Activated CD4-positive, alpha-beta memory T cell treated with anti-CD3 and anti-CD28 coated beads, Interleukin-2, amount 10 ng/mL, durations not matched to agents 7 days and 5 days (primary cell): ENCODE measurements around the gene STING1. TPM values are rescaled to one million over a fixed set of nuclear protein-coding genes. Genes with fewer than 3 reads are reported as not detected.
A peak's percentile ranks its signal among the peaks of the same experiment; 100 is the strongest.
"Not testable (repeated sequence)": the region's sequence is repeated elsewhere in the genome, so short reads cannot be mapped to it uniquely, and the experiment has no call there.

ENCODE experiments used
- CTCF ChIA-PET: fragments of 350-600 bp; sonication (Branson Sonifier 250); formaldehyde crosslinking; loops from one replicate; lab custom pipeline; 2021; ENCODE audit warnings: antibody characterized with exemption, inconsistent platforms; lab: Charles Lee
- POLR2A ChIA-PET: fragments of 350-600 bp; sonication (Branson Sonifier 250); formaldehyde crosslinking; loops from one replicate; lab custom pipeline; 2021; ENCODE audit warnings: antibody characterized with exemption; lab: Charles Lee
- DNase-seq: peaks from one replicate; pipeline ENCODE4 v3.0.0-alpha.2; 2020
- H3K27ac Mint-ChIP-seq: one replicate; pipeline ENCODE4 v1.8.0; 2021; ENCODE audit warnings: mild to moderate bottlenecking, mixed read lengths
- H3K27me3 Mint-ChIP-seq: one replicate; pipeline ENCODE4 v1.8.0; 2021; ENCODE audit warnings: mixed read lengths
- H3K36me3 Mint-ChIP-seq: one replicate; pipeline ENCODE4 v1.8.0; 2021; ENCODE audit warnings: low read depth, mixed read lengths
- H3K4me1 Mint-ChIP-seq: one replicate; pipeline ENCODE4 v1.8.0; 2021; ENCODE audit warnings: mixed read lengths
- H3K4me3 Mint-ChIP-seq: one replicate; pipeline ENCODE4 v1.8.0; 2021; ENCODE audit warnings: mild to moderate bottlenecking, mixed read lengths
- H3K9me3 Mint-ChIP-seq: one replicate; pipeline ENCODE4 v1.8.0; 2021; ENCODE audit warnings: mixed read lengths
- total RNA-seq, 2 experiments: library from RNA; stranded (reverse); gene quantifications; one replicate each; pipeline ENCODE4 v1.2.3, GENCODE V29; 2021

Gene STING1
- 100 to 1,000 TPM; 277 to 281 TPM for total RNA-seq

- H3K27me3 Mint-ChIP-seq: no peaks in the 10 kb centered on the region
- H3K4me1 Mint-ChIP-seq: peaks cover 45% of the 10 kb centered on the region
- POLR2A ChIA-PET: interaction anchor here (0.7 to 3.8 kb wide), 31 partner anchors 8 to 912 kb away, joined by 3 to 63 read pairs (median 6); partner anchors contain the start of genes DNAJC18, ECSCR, MZB1 and PAIP2
- DNase-seq: peak; percentile 67
- peak within 1 kb of the TSS; percentile 96 for H3K4me3 Mint-ChIP-seq
- no peaks in the 10 kb centered on the region for H3K9me3 Mint-ChIP-seq
- CTCF ChIA-PET: interaction anchor here (0.6 to 3.7 kb wide), 20 partner anchors 8 to 283 kb away, joined by 3 to 46 read pairs (median 6); partner anchors contain the start of genes DNAJC18 and SMIM33
- peak within 1 kb of the TSS; percentile 98 for H3K27ac Mint-ChIP-seq
- peaks cover 45% of the 10 kb centered on the region for H3K36me3 Mint-ChIP-seq
These were observed at the start of gene STING1 for GRCh38 chr5:139482050-139482889. Gene STING1, minus strand, starts transcription at chr5:139482758. Its CDS starts 1,054 bp downstream, at chr5:139481704.

DNA sequence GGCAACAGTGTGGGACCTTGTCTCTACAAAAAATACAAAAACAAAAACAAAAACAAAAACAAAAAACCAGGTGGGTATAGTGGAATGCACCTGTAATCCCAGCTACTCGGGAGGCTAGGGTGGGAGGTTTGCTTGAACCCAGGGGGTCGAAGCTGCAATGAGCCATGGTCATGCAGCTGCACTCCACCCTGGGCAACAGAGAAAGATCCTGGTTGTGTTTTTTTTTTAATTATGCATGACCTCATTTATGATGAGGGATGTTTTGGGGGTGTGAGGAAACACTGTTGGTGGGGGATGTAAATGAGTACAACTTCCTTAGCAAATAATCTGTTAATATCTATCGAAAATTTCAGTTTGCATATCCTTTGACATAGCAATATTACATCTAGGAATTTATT lies 49.2 kb upstream of the STING1 start:
- Mint-ChIP-seq H3K27me3 (no peaks in the 10 kb centered on the region), H3K4me3 (no peak overlapping the region), H3K9me3 (no peaks in the 10 kb centered on the region), H3K4me1 (no peaks in the 10 kb centered on the region), H3K27ac (no peak overlapping the region), H3K36me3 (no peaks in the 10 kb centered on the region)
- POLR2A ChIA-PET: no interaction called here
- no peak for DNase-seq
- CTCF ChIA-PET: no interaction called here

GRCh38 chr5:139530079-139530478 lies 47.5 kb upstream of the STING1 start:
- POLR2A ChIA-PET, H3K36me3 Mint-ChIP-seq, DNase-seq, H3K4me1 Mint-ChIP-seq, H3K9me3 Mint-ChIP-seq, H3K4me3 Mint-ChIP-seq, H3K27ac Mint-ChIP-seq, H3K27me3 Mint-ChIP-seq: not testable (repeated sequence)
- CTCF ChIA-PET: interaction anchor here (1.6 kb wide), 1 partner anchor 17 kb away, joined by 3 read pairs; no protein-coding TSS in a partner anchor

GRCh38 chr5:139528695-139529094 lies 46.1 kb upstream of the STING1 start:
- H3K27me3 Mint-ChIP-seq, H3K27ac Mint-ChIP-seq, H3K9me3 Mint-ChIP-seq, DNase-seq, H3K4me1 Mint-ChIP-seq, H3K36me3 Mint-ChIP-seq, H3K4me3 Mint-ChIP-seq, POLR2A ChIA-PET: not testable (repeated sequence)
- CTCF ChIA-PET: interaction anchor here (1.0 kb wide), 1 partner anchor 247 kb away, joined by 3 read pairs; no protein-coding TSS in a partner anchor

DNA sequence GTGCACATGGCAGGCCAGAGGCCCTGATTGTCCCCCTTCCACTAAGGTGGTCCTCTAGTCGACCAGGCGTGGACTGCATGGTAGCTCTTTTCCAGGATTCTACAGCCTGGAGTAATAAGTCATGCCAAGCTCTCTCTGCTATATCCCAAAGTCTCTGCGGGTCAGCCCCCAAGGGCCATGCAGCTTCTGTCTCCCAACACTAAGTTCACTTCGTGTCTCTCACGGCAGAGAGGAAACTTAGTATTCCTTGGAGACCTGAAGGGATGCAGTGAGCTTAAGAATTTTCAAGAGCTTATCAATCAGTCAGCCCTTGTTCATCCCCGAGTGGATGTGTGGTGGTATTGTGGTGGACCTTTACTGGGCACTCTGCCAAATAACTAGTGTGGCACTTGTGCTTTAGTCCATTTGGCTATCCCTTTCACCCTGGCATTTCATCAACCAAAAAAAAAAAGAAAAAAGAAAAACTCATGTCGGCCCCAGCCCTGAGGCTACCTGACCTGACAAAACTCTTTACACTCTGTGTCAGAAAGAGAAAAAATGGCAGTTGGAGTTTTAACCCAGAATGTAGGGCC lies 45.4 kb upstream of the STING1 start:
- DNase-seq, CTCF ChIA-PET, H3K27ac Mint-ChIP-seq, H3K9me3 Mint-ChIP-seq, POLR2A ChIA-PET, H3K4me3 Mint-ChIP-seq, H3K27me3 Mint-ChIP-seq, H3K4me1 Mint-ChIP-seq, H3K36me3 Mint-ChIP-seq: not testable (repeated sequence)

- POLR2A ChIA-PET, CTCF ChIA-PET: not testable (repeated sequence)
These were observed 44.5 kb upstream of the STING1 start for GRCh38 chr5:139527090-139527470.

DNA sequence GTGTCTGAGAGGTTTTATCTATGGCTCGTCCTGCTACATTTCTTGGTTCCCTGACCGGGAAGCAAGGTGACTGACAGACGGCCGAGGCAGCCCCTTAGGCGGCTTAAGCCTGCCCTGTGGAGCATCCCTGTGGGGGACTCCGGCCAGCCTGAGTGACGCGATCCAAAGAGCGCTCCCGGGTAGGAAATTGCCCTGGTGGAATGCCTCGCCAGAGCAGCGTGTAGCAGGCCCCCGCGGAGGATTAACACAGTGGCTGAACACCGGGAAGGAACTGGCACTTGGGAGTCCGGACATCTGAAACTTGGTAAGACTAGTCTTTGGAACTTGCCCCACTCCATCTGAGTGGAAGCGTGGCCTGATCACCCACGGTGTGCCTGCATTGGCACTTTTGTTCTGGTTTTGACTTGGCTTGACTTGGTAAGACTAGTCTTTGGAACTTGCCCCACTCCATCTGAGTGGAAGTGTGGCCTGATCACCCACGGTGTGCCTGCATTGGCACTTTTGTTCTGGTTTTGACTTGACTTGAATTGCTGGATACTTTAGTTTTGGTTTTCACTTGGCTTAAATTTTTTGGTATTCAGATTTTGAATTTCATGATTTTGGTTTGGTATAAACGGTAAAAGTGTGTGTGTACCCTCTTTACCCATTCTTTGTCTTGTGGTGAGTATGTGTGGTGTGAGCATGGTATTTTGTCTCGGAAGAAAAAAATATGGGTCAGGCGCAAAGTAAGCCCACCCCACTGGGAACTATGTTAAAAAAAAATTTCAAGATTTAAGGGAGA lies 43.9 kb upstream of the STING1 start:
- H3K4me1 Mint-ChIP-seq, CTCF ChIA-PET, H3K27ac Mint-ChIP-seq, H3K4me3 Mint-ChIP-seq, DNase-seq, H3K27me3 Mint-ChIP-seq, H3K9me3 Mint-ChIP-seq, H3K36me3 Mint-ChIP-seq: not testable (repeated sequence)
- POLR2A ChIA-PET: interaction anchor here (1.0 kb wide), 1 partner anchor 13 kb away, joined by 3 read pairs; no protein-coding TSS in a partner anchor

More at GRCh38 chr5:139527090-139527470, 44.5 kb upstream of the STING1 start:
- not testable (repeated sequence) for H3K27ac Mint-ChIP-seq, DNase-seq, H3K4me1 Mint-ChIP-seq, H3K9me3 Mint-ChIP-seq, H3K27me3 Mint-ChIP-seq, H3K36me3 Mint-ChIP-seq, H3K4me3 Mint-ChIP-seq

DNA sequence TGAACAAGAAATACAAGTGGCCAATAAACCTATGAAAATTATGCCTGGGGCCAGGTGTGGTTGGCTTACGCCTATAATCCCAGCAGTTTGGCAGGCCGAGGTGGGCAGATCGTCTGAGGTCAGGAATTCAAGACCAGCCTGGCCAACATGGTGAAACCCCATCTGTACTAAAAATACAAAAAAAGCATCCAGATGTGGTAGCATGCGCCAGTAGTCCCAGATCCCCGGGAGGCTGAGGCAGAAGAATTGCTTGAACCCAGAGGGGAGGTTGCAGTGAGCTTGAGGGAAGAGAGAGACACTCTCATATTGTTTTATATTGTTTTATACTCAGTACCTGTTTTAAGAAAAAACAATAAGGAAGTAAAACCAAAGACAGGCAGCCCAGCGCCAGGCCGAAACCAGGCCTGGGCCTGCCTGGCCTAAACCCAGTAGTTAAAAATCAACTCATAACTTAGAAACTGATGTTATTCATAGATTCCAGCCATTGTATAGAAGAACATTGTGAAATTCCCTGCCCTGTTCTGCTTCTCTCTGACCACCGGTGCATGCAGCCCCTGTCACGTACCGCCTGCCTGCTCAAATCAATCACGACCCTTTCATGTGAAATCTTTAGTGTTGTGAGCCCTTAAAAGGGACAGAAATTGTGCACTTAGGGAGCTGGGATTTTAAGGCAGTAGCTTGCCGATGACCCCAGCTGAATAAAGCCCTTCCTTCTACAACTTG lies 43.2 kb upstream of the STING1 start:
- H3K9me3 Mint-ChIP-seq, H3K4me3 Mint-ChIP-seq, H3K4me1 Mint-ChIP-seq, DNase-seq, H3K27ac Mint-ChIP-seq, H3K27me3 Mint-ChIP-seq, H3K36me3 Mint-ChIP-seq: not testable (repeated sequence)
- CTCF ChIA-PET: interaction anchor here (0.7 kb wide), 1 partner anchor 103 kb away, joined by 5 read pairs; no protein-coding TSS in a partner anchor
- POLR2A ChIA-PET: interaction anchor here (1.0 to 1.6 kb wide), 2 partner anchors 13 to 250 kb away, joined by 3 read pairs; no protein-coding TSS in a partner anchor

DNA sequence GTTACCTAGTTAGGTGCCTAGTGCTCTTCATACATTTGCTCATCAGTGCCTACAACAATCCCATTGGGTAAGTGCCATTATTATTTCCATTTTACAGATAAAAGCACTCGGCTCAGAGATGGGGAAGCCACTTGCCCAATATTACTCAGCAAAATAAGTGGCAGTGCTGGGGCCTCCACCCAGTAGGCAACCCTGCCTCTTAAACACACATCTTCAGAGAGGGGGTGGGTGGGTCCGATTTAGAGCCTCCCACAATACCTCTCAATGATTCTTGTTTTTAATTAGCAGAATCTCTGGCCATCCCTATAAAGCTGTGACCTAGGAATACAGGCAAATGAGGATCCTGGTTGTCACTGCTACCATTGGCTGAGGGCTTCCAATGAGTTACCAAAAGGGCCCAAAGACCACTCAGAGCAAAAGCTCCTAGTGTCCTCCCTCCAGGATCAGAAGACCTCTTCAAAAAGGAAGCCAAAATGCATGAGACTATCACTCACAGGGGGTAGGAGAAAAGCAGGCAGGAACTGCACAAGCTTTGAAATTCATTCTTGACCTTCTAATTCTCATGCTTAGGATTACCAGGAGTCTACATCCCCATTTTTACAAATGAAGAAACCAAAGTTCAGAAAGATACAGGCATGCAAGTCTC lies 42.5 kb upstream of the STING1 start:
- CTCF ChIA-PET: interaction anchor here (0.6 to 1.6 kb wide), 4 partner anchors 9 to 106 kb away, joined by 3 to 5 read pairs (median 4); no protein-coding TSS in a partner anchor
- no peak for DNase-seq
- H3K4me1 Mint-ChIP-seq: peaks cover 4% of the 10 kb centered on the region
- H3K36me3 Mint-ChIP-seq: no peaks in the 10 kb centered on the region
- no peak overlapping the region for H3K27ac Mint-ChIP-seq
- H3K4me3 Mint-ChIP-seq: no peak overlapping the region
- no peaks in the 10 kb centered on the region for H3K9me3 Mint-ChIP-seq
- POLR2A ChIA-PET: interaction anchor here (1.0 to 1.6 kb wide), 3 partner anchors 10 to 249 kb away, joined by 3 read pairs; no protein-coding TSS in a partner anchor
- H3K27me3 Mint-ChIP-seq: no peaks in the 10 kb centered on the region

GRCh38 chr5:139524446-139524845 lies 41.9 kb upstream of the STING1 start:
- no peak overlapping the region for H3K27ac Mint-ChIP-seq
- no peak for DNase-seq
- peaks cover 4% of the 10 kb centered on the region for H3K4me1 Mint-ChIP-seq
- H3K27me3 Mint-ChIP-seq: no peaks in the 10 kb centered on the region
- ChIA-PET CTCF (interaction anchor here (0.6 to 1.6 kb wide), 4 partner anchors 9 to 187 kb away, joined by 3 to 5 read pairs (median 4); no protein-coding TSS in a partner anchor), POLR2A (interaction anchor here (1.1 to 1.6 kb wide), 2 partner anchors 9 to 248 kb away, joined by 3 read pairs; no protein-coding TSS in a partner anchor)
- H3K9me3 Mint-ChIP-seq: no peaks in the 10 kb centered on the region
- no peaks in the 10 kb centered on the region for H3K36me3 Mint-ChIP-seq
- no peak overlapping the region for H3K4me3 Mint-ChIP-seq

- CTCF ChIA-PET: interaction anchor here (0.6 to 1.6 kb wide), 5 partner anchors 8 to 187 kb away, joined by 3 to 5 read pairs (median 3); no protein-coding TSS in a partner anchor
- Mint-ChIP-seq H3K27me3 (peaks cover 2% of the 10 kb centered on the region), H3K4me3 (no peak overlapping the region), H3K27ac (no peak overlapping the region), H3K4me1 (peaks cover 6% of the 10 kb centered on the region), H3K36me3 (no peaks in the 10 kb centered on the region), H3K9me3 (no peaks in the 10 kb centered on the region)
- POLR2A ChIA-PET: interaction anchor here (1.1 to 1.6 kb wide), 2 partner anchors 9 to 248 kb away, joined by 3 read pairs; no protein-coding TSS in a partner anchor
- no peak for DNase-seq
These were observed 41.3 kb upstream of the STING1 start for GRCh38 chr5:139523635-139524445.
